Breast epithelium (tissue), 4 donors: ENCODE data around the gene HMGCS2. TPM values are rescaled to one million over a fixed set of nuclear protein-coding genes. Genes with fewer than 3 reads are reported as not detected.

Experiments
- DNase-seq, 2 donors: peaks; one replicate each; pipeline ENCODE4 v3.0.0-alpha.2; 2019; ENCODE audit warnings: low spot score in 2 of 2
- H3K27ac ChIP-seq, 2 donors: fragments of 200-600 bp; sonication (generic) in 1 of 2; one replicate each; pipeline ENCODE4 v1.5.1; 2016 to 2019; ENCODE audit warnings: mild to moderate bottlenecking in 1 of 2
- H3K27me3 ChIP-seq, 2 donors: fragments of 200-600 bp; sonication (generic) in 1 of 2; one replicate each; pipeline versions ENCODE4 v1.5.1 to v1.6.0; 2017 to 2019; ENCODE audit warnings: control low read depth in 1 of 2, mild to moderate bottlenecking in 1 of 2
- H3K36me3 ChIP-seq: fragments of 200-600 bp; one replicate; pipeline ENCODE4 v1.5.1; 2019
- H3K4me1 ChIP-seq, 2 donors: fragments of 200-600 bp; sonication (generic); one replicate each; pipeline ENCODE4 v1.5.1; 2016 to 2019; ENCODE audit warnings: control low read depth in 1 of 2
- H3K4me3 ChIP-seq, 3 donors: fragments of 200-600 bp; sonication (generic); 1 replicate in 2 of 3; 2 replicates in 1 of 3; pipeline ENCODE4 v1.5.1; 2016 to 2019; ENCODE audit warnings: mild to moderate bottlenecking in 3 of 3, moderate library complexity in 2 of 3
- H3K9me3 ChIP-seq, 2 donors: fragments of 200-600 bp; sonication (generic) in 1 of 2; one replicate each; pipeline ENCODE4 v1.5.1; 2016 to 2019; ENCODE audit warnings: control low read depth in 1 of 2
- CTCF ChIP-seq, 3 donors: fragments of 450-650 bp; IDR thresholded peaks; one replicate each; pipeline ENCODE4 v1.5.1; 2016 to 2017; ENCODE audit warnings: antibody characterized with exemption in 3 of 3, mild to moderate bottlenecking in 3 of 3, moderate library complexity in 3 of 3
- POLR2A ChIP-seq: fragments of 450-650 bp; IDR thresholded peaks from one replicate; pipeline ENCODE4 v1.6.1; 2016; ENCODE audit warnings: antibody characterized with exemption, mild to moderate bottlenecking, moderate library complexity
- POLR2AphosphoS5 ChIP-seq, 3 donors: sonication (generic); formaldehyde crosslinking; IDR thresholded peaks; one replicate each; pipeline ENCODE4 v1.6.1; 2017; ENCODE audit warnings: antibody characterized with exemption in 3 of 3
- intact Hi-C: fragments of 100-400 bp; cut with DNase I; formaldehyde crosslinking; loops from one replicate; pipeline ENCODE4 v1.15.1; 2023; ENCODE audit warnings: low total_unique reads
- total RNA-seq, 3 donors: library from RNA; depleted of rRNA; stranded (reverse); fragments of >200 nt; gene quantifications; one replicate each; pipeline ENCODE4 v1.1.0, GENCODE V29; 2016

HMGCS2 gene
- total RNA-seq, 3 donors from 2014 or later: 0.16 to 142 (median 23.0) TPM

GRCh38 chr1:119778886-119779560 lies 10.3 kb upstream of the HMGCS2 start:
- H3K4me3 ChIP-seq: no peak overlapping the region

GRCh38 chr1:119778359-119778758 lies 9.7 kb upstream of the HMGCS2 start:
- Histone ChIP-seq H3K4me3 (no peak overlapping the region), H3K4me1 (no peaks in the 10 kb centered on the region), H3K27me3 (no peaks in the 10 kb centered on the region), H3K36me3 (no peaks in the 10 kb centered on the region), H3K9me3 (no peaks in the 10 kb centered on the region), H3K27ac (no peak overlapping the region)
- TF ChIP-seq CTCF (IDR thresholded peaks at IDR 0.05) (no peak), POLR2A (no peak), POLR2AphosphoS5 (IDR thresholded peaks at IDR 0.05) (no peak)
- intact Hi-C loops: no loop called here
- DNase-seq: no peak

More at GRCh38 chr1:119778886-119779560, 10.3 kb upstream of the HMGCS2 start:
- Histone ChIP-seq H3K27me3 (no peaks in the 10 kb centered on the region), H3K36me3 (no peaks in the 10 kb centered on the region), H3K27ac (no peak overlapping the region), H3K4me1 (no peaks in the 10 kb centered on the region), H3K9me3 (no peaks in the 10 kb centered on the region)
- DNase-seq: no peak
- intact Hi-C loops: no loop called here
- no peak for TF ChIP-seq POLR2A
- TF ChIP-seq CTCF (IDR thresholded peaks at IDR 0.05): no peak
- TF ChIP-seq POLR2AphosphoS5 (IDR thresholded peaks at IDR 0.05): no peak

GRCh38 chr1:119774746-119775490 lies 6.2 kb upstream of the HMGCS2 start:
- TF ChIP-seq POLR2A (no peak), CTCF (IDR thresholded peaks at IDR 0.05) (no peak), POLR2AphosphoS5 (IDR thresholded peaks at IDR 0.05) (no peak)

GRCh38 chr1:119773711-119774241 lies 5.1 kb upstream of the HMGCS2 start:
- TF ChIP-seq CTCF (IDR thresholded peaks at IDR 0.05) (no peak), POLR2A (no peak), POLR2AphosphoS5 (IDR thresholded peaks at IDR 0.05) (no peak)
- intact Hi-C loops: no loop called here
- Histone ChIP-seq H3K36me3 (no peaks in the 10 kb centered on the region), H3K27ac (no peak overlapping the region), H3K4me3 (no peak overlapping the region), H3K9me3 (no peaks in the 10 kb centered on the region), H3K4me1 (no peaks in the 10 kb centered on the region), H3K27me3 (no peaks in the 10 kb centered on the region)
- DNase-seq: no peak

More at GRCh38 chr1:119774746-119775490, 6.2 kb upstream of the HMGCS2 start:
- Histone ChIP-seq H3K9me3 (no peaks in the 10 kb centered on the region), H3K27ac (no peak overlapping the region), H3K27me3 (no peaks in the 10 kb centered on the region), H3K36me3 (no peaks in the 10 kb centered on the region), H3K4me1 (no peaks in the 10 kb centered on the region), H3K4me3 (no peak overlapping the region)
- intact Hi-C loops: no loop called here
- DNase-seq: no peak

GRCh38 chr1:119772298-119772697 lies 3.6 kb upstream of the HMGCS2 start:
- Histone ChIP-seq H3K4me3 (no peak overlapping the region), H3K4me1 (no peaks in the 10 kb centered on the region), H3K36me3 (no peaks in the 10 kb centered on the region), H3K9me3 (no peaks in the 10 kb centered on the region), H3K27ac (no peak overlapping the region), H3K27me3 (no peaks in the 10 kb centered on the region)
- DNase-seq: no peak
- no peak for TF ChIP-seq POLR2AphosphoS5 (IDR thresholded peaks at IDR 0.05)
- no peak for TF ChIP-seq CTCF (IDR thresholded peaks at IDR 0.05)
- intact Hi-C loops: no loop called here
